Left lung (tissue), 10 donors: ENCODE data around the gene CDC42BPA. TPM values are rescaled to one million over a fixed set of nuclear protein-coding genes. Genes with fewer than 3 reads are reported as not detected.
A peak's percentile ranks its signal among the peaks of the same experiment; 100 is the strongest.

ENCODE experiments used
- ATAC-seq: fragments of 200-7000 bp; cut with Tn5 transposase; one replicate; pipeline ENCODE4 v1.9.1; 2020; ENCODE audit warnings: moderate library complexity
- DNase-seq, 4 donors: peaks; one replicate each; pipeline ENCODE4 v3.0.0-alpha.2; 2013 to 2020
- H3K27ac ChIP-seq, 2 donors: fragments of 200-600 bp; sonication (generic) in 1 of 2; one replicate each; pipeline versions ENCODE4 v1.5.0 to v1.8.0; 2020 to 2021
- H3K27me3 ChIP-seq, 2 donors: fragments of 200-600 bp; sonication (generic) in 1 of 2; one replicate each; pipeline versions ENCODE4 v1.5.0 to v1.8.0; 2020 to 2021
- H3K36me3 ChIP-seq, 2 donors: fragments of 200-600 bp; sonication (generic) in 1 of 2; one replicate each; pipeline versions ENCODE4 v1.5.0 to v1.8.0; 2020 to 2021
- H3K4me1 ChIP-seq, 2 donors: fragments of 200-600 bp; one replicate each; pipeline ENCODE4 v1.8.0; 2021
- H3K4me3 ChIP-seq, 2 donors: fragments of 200-600 bp; sonication (generic) in 1 of 2; one replicate each; pipeline versions ENCODE4 v1.5.0 to v1.8.0; 2020 to 2021; ENCODE audit warnings: mild to moderate bottlenecking in 1 of 2
- H3K9me3 ChIP-seq, 2 donors: fragments of 200-600 bp; sonication (generic) in 1 of 2; one replicate each; pipeline versions ENCODE4 v1.5.0 to v1.8.0; 2020 to 2021
- CTCF ChIP-seq, 2 donors: fragments of 200-600 bp; sonication (generic) in 1 of 2; IDR thresholded peaks; one replicate each; pipeline versions ENCODE4 v1.5.0 to v1.8.0; 2021; ENCODE audit warnings: antibody characterized with exemption in 2 of 2
- intact Hi-C, 2 donors: fragments of 100-400 bp; cut with DNase I; formaldehyde crosslinking; loops; one replicate each; pipeline versions ENCODE4 v1.11.2 to v1.14.2; 2022
- polyA plus RNA-seq, 6 donors: library from polyadenylated mRNA; unstranded; fragments of 120-200 nt; gene quantifications; one replicate each; pipeline ENCODE4 v1.2.1, GENCODE V29; 2013; ENCODE audit not compliant: insufficient read length in 6 of 6
- total RNA-seq, 2 donors: library from RNA; stranded (reverse); fragmentation: NEBNext Ultra II Directional; extraction: Animal tissue kit (Norgen Biotek cat#: 25700); gene quantifications; one replicate each; pipeline ENCODE4 v1.2.1, GENCODE V29; 2021
- donor health status: DM: no; HTN: yes; CAD: no.
- donor health status: DM: no; HTN: no; CAD: no.

The CDC42BPA gene
- total and polyA plus RNA-seq, 8 donors: 35.8 to 49.0 (median 43.4) TPM

GRCh38 chr1:227043755-227044154, 274.5 kb downstream of the CDC42BPA start:
- Histone ChIP-seq H3K4me1 (no peaks in the 10 kb centered on the region), H3K27ac (no peak overlapping the region), H3K27me3 (no peaks in the 10 kb centered on the region), H3K4me3 (no peak overlapping the region), H3K9me3 (no peaks in the 10 kb centered on the region), H3K36me3 (peaks cover 0 to 3% of the 10 kb centered on the region in 2 donors)
- no peak for DNase-seq
- no peak for TF ChIP-seq CTCF (IDR thresholded peaks at IDR 0.05)
- intact Hi-C loops: no loop called here
- ATAC-seq: no peak

- TF ChIP-seq CTCF (IDR thresholded peaks at IDR 0.05): no peak
- Histone ChIP-seq H3K4me1 (no peaks in the 10 kb centered on the region), H3K9me3 (no peaks in the 10 kb centered on the region), H3K27ac (no peak overlapping the region), H3K27me3 (no peaks in the 10 kb centered on the region), H3K4me3 (no peak overlapping the region), H3K36me3 (peaks cover 0 to 7% of the 10 kb centered on the region in 2 donors)
- intact Hi-C loops: no loop called here
- ATAC-seq (no peak), DNase-seq (no peak)
Observed at GRCh38 chr1:227042292-227042691, 276.0 kb downstream of the CDC42BPA start.

GRCh38 chr1:227038401-227038800, 279.9 kb downstream of the CDC42BPA start:
- Histone ChIP-seq H3K36me3 (peaks cover 0 to 7% of the 10 kb centered on the region in 2 donors), H3K27me3 (no peaks in the 10 kb centered on the region), H3K4me3 (no peak overlapping the region), H3K27ac (no peak overlapping the region), H3K4me1 (no peaks in the 10 kb centered on the region), H3K9me3 (no peaks in the 10 kb centered on the region)
- DNase-seq: no peak
- ATAC-seq: peak; percentile 21
- intact Hi-C loops: no loop called here
- no peak for TF ChIP-seq CTCF (IDR thresholded peaks at IDR 0.05)

GRCh38 chr1:227037121-227037520, 281.2 kb downstream of the CDC42BPA start:
- Histone ChIP-seq H3K27me3 (no peaks in the 10 kb centered on the region), H3K4me1 (no peaks in the 10 kb centered on the region), H3K4me3 (no peak overlapping the region), H3K36me3 (peaks cover 0 to 7% of the 10 kb centered on the region in 2 donors), H3K9me3 (no peaks in the 10 kb centered on the region), H3K27ac (no peak overlapping the region)
- ATAC-seq (no peak), DNase-seq (no peak)
- no peak for TF ChIP-seq CTCF (IDR thresholded peaks at IDR 0.05)
- intact Hi-C loops: no loop called here

- H3K27ac ChIP-seq: no peak overlapping the region
- no peak for ATAC-seq
- no peak for DNase-seq
- H3K27me3 ChIP-seq: no peaks in the 10 kb centered on the region
- H3K36me3 ChIP-seq: peaks cover 0 to 10% of the 10 kb centered on the region in 2 donors
- H3K4me3 ChIP-seq: no peak overlapping the region
- no peak for TF ChIP-seq CTCF (IDR thresholded peaks at IDR 0.05)
- intact Hi-C loops: no loop called here
- no peaks in the 10 kb centered on the region for H3K9me3 ChIP-seq
- H3K4me1 ChIP-seq: no peaks in the 10 kb centered on the region
Observed at GRCh38 chr1:227035316-227035715, 283.0 kb downstream of the CDC42BPA start.
